Caki2 (cell line): ENCODE measurements around the gene HGFAC. TPM values are rescaled to one million over a fixed set of nuclear protein-coding genes. Genes with fewer than 3 reads are reported as not detected.
"Not testable (repeated sequence)": the region's sequence is repeated elsewhere in the genome, so short reads cannot be mapped to it uniquely, and the experiment has no call there.

Source experiments
- DNase-seq: peaks from one replicate; pipeline ENCODE4 v3.0.0-alpha.2; 2015; ENCODE audit warnings: low read depth
- in situ Hi-C: cut with HindIII; loops from 2 replicates; pipeline ENCODE4 v1.10.0; 2016; ENCODE audit warnings: low sequenced_read_pairs, low pct_unique_long_range_greater_than_20kb, mixed read lengths
- total RNA-seq: library from RNA; depleted of rRNA; stranded (reverse); fragments of >200 nt; shearing (Covaris generic); gene quantifications from 2 replicates; pipeline ENCODE4 v1.2.3, GENCODE V29; 2014; ENCODE audit warnings: low replicate concordance

HGFAC gene
- total RNA-seq, 1 experiment from 2014 or later, result not detected

DNA sequence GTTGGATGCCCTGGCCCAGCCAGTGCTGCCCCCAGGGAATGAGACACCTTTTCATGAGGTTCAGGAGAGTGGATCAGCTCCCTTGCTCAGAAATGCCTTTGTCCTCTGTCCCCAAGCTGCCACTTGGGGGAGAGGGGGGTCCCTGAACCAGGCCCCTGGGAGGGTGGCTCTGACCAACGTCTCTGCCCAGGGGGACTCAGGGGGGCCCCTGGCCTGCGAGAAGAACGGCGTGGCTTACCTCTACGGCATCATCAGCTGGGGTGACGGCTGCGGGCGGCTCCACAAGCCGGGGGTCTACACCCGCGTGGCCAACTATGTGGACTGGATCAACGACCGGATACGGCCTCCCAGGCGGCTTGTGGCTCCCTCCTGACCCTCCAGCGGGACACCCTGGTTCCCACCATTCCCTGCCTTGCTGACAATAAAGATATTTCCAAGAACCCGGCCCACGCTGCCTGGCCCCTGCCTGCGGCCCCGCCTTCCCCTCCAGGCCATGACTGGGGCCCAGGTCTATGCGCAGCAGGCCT lies 7.3 kb downstream of the HGFAC start:
- in situ Hi-C loops, result no loop called here
- DNase-seq, result no peak

DNA sequence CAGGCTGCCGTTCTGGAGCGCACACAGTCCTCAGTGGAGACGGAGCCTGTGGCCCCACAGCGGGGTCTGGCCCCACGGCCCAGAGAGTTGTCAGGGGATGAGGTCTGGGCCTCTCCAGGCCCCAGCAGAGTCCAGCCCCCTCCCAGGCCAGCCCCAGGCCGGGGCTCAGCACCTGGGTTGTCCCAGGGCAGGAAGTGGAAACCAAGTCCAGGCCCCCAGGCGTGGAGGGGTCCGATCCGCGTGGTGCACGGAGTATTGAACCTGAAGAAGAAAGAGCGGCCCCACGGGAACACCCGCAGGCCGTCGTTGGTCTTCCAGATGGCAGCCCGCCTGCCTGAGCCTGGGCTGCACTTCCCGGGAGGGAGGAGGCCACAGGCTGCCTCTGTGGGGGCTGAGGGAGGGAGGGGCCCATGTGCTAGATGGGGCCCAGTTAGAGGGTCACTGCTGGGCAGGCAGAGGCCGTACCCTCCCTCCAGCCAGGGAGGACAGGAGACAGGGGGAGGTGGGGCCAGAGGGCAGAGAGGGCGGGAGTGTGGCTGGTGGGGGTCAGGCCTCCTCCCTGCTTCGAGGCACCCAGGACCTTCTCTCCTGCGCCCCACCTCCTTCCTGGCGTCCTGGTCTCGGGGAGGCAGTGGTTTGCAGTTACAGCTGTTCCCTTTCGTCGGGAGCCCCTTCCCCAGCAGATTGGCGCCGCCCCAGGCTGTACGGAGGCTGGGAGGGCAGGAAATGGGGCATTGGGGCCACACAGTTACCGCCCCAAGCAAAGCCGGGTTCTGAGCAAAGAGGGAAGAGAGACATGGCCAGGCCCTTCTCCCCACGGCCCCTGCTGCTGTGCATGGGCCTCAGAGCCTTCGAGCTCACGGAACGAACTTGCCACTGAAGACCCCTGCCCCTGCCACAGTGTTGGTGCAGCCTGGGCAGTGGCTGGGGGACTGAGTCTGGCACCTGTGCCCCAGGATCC lies 8.1 kb downstream of the HGFAC start:
- DNase-seq, result no peak
- in situ Hi-C loops, result no loop called here

DNA sequence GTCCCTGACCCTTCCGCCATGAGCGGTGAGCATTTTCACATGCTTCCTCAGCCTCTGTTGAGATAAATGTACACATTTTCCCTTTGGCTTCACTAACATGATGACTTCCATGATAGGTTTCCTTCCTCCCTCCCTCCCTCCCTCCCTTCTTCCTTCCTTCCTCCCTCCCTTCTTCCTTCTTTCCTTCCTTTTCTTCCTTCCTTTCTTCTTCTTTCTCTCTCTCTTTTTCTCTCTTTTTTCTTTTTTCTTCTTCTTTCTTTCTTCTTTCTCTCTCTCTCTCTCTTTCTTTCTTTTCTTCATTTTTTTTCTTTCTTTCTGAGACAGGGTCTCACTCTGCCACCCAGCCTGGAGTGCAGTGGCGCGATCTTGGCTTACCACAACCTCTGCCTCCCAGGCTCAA lies 8.9 kb downstream of the HGFAC start:
- no peak for DNase-seq
- in situ Hi-C loops, result no loop called here

DNA sequence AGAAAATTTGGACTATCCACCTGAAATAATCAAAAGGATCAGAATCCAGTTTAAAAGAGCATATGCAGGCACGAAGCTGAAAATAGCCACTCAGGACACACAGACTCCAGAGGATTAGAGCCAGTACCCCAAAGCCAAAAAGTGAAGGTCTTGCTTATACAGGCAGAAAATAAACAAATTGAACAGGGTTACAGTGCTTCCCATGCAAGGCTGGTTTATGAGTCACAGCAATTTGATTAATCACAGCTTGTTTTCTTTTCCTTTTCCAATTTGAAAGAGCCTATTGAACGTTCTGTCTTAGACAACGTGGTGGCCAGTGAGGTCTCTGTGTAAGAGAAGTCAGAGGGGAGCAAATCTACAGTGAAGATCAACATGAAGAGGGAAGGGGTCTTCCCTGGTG lies 10.2 kb downstream of the HGFAC start:
- no peak for DNase-seq
- in situ Hi-C loops, result no loop called here

DNA sequence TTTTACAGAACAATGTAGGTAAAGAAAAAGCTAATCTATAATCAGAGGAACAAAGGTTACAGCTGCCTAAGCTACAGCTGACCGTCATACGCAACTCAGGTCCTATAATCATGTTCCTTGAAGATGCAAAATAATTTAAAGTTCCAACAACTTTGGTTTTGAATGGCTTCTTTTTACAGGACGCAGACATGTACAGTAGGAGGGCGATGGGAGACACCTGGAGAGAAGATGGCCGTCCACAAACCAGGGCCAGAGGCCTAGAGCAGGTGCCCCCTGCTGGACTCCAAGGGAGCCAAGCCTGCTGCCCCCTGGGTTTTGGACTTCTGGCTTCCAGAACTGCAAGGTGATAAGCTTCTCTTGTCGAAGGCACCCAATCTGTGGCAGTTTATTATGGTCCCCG lies 10.6 kb downstream of the HGFAC start:
- in situ Hi-C loops, result no loop called here
- DNase-seq, result no peak

DNA sequence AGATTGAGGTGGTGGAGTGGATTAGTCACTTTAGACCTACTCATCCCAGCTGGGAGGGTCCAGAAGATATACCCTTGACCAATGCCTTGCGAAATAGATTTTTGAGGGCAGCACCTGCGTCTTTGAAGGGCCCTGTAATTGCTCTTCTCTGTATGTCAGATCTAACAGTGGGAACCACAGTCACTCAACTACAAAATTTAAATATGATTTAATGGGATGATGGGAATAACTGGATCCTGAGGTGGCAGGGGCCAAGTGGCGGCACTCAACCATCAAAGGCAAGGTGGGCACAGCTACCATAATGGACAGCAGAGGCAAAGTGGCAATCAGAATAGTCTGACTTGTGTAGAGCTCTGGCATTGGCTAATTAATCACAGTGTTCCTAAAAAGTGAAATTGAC lies 13.8 kb downstream of the HGFAC start:
- in situ Hi-C loops, DNase-seq: not testable (repeated sequence)

DNA sequence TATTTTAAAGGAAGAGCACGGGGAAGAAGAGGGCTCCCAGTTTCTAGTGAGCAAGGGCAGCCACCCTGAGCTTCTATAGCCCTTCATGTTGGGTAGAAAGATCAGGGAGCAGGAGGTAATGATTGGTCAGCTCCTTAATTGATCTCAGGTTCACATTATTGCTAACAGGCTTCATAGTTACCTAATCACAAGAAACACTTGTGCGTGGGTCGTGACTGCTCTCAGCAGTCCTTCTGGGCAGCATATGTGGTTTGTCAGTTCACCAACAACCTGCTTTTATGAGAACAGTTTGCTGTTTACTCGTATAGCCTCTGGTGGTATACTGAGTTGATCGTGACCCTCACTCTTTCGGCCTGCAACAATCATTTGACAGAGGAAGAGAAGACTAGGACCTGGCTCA lies 16.6 kb downstream of the HGFAC start:
- in situ Hi-C loops, result no loop called here
- no peak for DNase-seq

DNA sequence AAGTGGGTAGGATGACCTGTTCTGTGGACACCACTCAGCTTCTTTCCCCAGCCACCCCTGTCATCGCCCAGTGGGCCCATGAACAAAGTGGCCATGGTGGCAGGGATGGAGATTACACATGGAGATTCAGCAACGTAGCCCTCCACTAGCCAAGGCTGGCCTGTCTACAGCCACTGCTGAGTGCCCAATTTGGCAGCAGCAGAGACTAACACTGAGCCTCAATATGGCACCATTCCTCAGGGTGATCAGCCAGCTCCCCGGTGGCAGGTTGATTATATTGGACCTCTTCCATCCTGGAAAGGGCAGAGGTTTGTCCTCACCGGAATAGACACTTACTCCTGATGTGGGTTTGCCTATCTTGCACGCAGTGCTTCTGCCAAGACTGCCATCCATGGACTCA lies 17.4 kb downstream of the HGFAC start:
- in situ Hi-C loops, DNase-seq: not testable (repeated sequence)

DNA sequence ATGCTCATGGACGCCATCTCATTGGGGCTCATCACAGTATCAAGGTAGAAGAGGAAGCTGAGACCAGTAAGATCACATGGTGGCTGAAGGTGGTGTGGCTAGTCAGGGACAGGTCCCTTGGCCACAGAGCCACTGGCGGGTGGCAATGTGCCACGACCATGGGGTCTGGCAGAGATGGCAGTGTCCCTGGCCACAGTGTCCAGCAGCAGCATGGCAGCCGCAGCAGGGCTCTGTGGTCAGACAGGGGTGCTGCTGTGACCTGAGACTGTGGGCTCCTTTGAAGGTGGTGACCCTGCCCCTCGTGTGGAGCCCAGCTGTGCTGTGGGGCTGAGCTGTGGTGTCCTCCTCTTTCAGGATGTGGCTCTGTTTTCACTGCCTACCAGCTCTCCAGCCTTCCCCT lies 19.2 kb downstream of the HGFAC start:
- DNase-seq, result no peak
- in situ Hi-C loops, result no loop called here

DNA sequence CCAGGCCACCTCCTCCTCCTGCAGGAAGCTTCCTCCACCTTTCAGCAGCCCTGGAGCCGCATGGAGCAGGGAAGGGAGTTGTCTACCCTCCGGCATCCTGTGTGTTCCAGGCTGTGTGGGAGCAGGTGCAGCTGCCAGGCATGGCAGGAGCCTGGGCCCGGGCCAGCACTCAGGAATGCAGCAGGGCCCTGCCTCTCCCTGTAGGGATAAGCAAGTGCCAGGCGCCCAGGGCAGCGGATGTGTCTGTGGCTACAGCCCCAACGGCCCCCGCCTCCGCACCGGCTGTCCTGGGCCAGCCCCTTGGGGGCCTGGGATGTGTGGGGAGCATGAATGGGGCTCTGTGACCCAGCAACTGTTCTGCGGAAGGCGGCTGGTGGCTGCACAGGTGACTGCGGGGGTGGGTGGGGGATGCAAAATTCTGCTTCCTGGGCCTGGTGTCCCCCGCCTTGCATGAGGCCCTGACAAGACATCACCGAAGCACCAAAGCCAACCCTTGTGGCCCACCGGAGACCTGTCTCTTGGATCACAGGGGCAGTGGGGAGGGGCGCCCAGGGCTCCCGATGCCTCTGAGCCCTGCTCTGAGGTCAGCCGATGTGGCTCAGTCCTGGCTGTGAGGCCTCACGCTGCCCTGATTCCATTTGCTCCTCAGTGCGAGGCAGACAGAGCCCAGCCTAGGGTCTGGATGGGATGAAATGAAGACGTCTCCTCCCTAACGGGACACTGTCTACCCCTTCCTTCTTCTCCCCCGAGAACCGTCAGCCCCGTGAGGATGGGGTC lies 19.9 kb downstream of the HGFAC start:
- no peak for DNase-seq
- in situ Hi-C loops, result no loop called here

DNA sequence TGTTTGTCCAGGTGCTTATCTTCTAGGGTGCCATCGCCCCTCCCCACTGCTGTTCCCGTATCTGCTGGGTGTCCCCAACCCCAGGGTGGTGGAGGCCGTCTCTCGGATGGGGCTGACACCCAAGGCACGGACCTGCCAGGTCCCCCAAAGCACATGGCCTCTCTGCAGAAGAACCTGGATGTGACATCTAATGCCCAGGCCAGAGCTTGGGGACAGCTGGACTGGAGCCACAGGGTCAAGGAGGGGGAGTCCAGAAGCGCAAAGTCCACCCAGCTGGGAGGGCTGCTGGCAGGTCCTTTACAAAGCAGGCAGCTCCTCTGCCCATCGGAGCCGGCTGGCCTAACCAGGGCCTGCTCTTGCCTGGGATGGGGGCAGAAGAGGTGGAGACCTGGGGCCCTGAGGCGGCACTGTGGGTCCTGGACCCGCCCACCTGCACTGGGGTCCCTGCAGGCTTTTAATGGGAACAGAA lies 20.6 kb downstream of the HGFAC start:
- no peak for DNase-seq
- in situ Hi-C loops, result no loop called here

DNA sequence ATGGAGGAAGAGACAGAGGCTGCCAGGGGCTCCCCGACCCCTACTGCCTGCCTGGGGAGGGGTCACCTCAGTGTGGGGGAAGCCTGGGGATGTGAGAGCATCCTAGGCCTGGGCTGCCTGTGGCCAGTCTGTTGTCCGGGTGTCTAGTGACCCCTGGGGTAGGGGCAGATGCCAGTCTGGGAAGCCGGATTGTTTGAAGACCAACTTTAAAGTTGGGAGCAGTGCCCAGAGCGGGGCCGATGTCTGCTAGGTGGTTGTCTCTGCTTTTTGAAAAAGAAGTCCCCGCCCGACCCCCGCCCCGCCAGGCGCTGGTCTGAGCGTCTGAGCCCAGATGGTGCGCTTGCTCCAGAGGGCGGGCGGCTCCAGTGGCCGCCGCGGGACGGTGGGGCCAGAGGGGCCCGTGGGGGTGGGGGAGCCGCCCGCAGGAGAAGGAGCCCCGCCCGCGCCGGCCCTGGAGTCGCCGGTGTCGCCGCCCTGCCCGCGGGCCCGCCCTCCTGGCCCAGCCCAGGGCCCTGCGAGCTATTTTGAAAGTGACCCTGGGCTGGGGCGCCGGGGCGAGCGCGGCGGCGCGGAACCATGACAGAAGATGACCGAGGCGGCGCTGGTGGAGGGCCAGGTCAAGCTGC lies 21.1 kb downstream of the HGFAC start, which contains the start of gene DOK7:
DOK7 (plus strand) TSS at position 517 of the 626 bp plus-strand sequence; CDS start at position 587, 70 bp downstream.
- no peak for DNase-seq
- in situ Hi-C loops, result no loop called here

DNA sequence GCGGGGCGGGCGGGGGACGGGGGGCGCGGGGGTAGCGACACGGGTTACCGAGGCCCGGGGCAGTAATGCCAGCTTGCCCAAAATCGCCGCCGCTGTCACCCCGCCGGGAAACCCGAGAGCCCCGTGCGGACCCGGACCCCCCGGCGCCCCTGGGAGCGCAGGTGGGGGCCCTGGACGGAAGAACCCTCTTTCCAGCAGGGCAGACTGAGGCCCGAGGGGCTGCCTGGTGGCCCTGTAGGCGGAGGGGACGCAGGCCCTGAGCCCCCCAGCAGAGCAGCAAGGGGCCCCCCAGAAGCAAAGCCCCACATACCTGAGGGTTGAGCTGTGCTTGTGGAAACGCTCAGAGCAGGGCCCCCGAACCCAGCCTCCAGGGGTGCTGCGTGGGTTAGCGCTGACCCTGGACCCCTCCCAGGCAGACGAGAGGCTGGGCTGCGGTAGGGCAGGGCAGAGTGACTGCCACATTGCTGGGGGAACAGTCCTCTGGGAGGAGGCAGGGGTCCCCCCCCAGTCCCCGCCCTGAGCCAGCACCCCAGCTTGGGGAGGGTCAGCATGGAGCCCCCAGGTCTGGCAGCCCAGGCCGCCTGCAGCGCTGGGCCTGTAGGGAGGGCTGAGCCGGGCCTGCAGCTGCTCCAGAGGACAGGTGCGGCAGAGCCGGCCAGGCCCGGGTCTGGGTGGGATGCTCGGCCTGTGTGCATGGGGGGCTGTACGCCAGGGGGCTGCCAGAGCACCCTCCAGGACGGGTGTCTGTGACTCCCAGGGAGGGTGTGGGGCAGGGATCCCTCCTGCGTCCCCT lies 22.0 kb downstream of the HGFAC start:
- in situ Hi-C loops, result no loop called here
- DNase-seq, result no peak

DNA sequence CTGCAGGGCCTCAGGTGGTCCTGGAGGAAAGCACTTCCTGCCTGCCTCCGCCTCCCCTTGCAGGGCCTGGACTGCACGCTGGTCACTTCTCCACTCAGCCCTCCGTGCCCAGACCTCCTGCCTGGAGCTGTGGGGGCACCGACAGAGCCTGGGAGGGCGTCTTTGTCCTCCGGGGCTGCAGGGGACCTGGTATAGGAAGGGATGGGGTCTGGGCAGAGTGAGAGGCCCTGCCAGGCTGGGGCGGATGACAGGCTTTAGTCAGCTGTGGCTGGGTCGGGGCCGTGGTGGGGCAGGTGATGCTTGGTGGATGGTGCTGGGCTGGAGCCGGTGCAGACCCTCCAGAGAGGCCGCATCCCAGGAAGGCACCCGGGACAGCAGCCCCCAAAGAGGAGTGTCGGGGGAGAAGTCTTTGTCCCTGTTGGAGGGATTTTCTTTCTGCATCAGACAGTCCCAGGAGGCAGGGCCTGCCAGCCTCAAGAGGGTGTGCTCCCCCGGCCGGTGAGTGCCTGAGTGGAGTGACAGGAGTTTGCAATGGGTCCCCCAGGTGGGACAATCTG lies 22.7 kb downstream of the HGFAC start:
- in situ Hi-C loops, result no loop called here
- DNase-seq, result no peak

DNA sequence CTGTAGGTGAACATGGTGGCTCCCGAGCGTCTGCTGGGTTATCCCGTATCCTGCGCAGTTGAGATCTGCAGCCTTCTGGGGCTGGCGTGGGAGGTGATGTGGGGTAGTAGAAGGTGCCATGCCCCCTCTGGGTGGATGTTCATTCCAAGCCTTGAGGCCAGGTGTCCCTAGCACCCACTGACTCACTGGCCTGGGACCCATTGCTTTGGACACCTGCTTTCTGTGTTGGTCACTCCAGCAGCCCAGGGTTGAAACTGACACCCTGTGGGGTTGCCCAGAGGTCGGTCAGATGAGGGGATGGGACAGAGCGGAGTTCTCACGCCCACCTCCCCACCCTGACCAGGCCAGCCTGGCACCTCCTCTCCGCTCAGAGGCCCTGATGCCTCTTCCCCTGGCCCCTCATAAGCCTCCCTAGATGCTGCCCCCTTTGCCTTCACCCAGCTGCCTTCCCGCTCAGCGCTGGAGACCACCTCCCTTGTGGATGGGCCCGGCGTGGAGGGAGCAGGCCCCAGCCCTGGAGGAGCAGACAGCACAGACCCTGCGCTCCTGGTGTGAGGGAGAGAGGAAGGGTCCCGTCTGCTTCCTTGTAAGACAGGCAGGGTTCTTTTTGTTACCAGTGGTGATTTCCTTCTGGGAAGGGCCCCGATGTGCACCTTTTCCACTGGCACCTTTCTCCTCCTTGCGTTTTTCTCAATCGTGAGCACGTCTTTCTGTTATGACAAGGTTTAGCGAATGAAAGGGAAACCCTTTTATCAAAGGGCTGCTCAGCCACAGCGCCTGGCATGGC lies 23.3 kb downstream of the HGFAC start:
- in situ Hi-C loops, result no loop called here

DNA sequence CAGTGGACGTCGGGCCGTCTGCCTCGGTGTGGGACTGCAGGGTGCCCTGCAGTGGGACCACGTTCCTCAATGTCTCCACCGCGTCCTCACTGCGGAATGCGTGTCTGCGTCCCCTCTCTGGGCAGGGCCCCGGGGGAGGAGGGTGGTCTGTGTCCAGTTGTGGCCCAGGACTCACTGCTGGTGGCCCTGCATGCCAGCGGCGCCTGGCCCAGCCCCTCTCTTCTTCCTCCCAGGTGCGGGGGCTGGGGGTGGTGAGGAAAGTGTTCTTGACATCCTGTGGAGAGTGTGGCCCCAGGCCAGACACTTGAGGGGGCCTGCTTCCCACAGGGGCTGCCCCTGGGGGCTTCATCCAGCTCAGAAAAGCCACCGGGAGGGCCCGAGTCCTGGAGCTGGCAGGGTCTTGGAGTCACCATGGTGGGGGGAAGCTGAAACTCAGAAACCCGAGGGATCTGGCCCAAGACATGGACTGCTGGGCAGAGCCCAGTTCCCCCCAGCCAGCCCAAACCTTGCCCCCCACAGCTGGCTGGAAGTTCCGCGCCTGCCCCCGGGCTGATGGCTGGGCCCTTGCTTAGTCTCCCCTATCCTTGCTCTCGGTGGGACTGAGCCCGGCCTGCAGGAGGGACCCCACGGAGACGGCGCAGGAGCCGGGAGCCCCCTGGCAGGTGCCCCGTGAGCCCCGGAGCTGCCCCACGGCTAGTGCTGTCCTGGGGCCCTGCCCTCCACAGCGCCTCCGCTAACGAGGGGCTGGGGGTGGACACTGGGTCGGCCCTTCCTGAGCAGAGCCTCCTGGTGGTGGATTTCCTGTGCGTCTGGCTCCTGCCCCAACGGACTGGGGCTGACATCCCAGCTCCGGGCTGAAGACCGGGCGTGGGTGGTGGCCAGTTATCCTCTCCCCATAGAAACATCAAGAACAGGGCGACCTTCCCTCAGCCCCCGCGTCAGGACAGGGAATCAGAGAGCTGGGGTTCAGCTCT lies 24.2 kb downstream of the HGFAC start:
- in situ Hi-C loops, result no loop called here
- DNase-seq, result no peak

More for the DNA sequence above, 23.3 kb downstream of the HGFAC start:
- DNase-seq, result no peak
